Measurements from ENCODE around the gene CENPP.

The CENPP gene

GRCh38 chr9:92513349-92513748, 187.6 kb downstream of the CENPP start:
- DNase-seq = no peak

GRCh38 chr9:92514635-92515034, 188.9 kb downstream of the CENPP start:
- no peak for DNase-seq

- no peak for DNase-seq
These were observed 190.8 kb downstream of the CENPP start for GRCh38 chr9:92516521-92516920.

- DNase-seq = no peak
These were observed 191.3 kb downstream of the CENPP start for GRCh38 chr9:92517046-92517445.

- DNase-seq = no peak
These were observed 192.4 kb downstream of the CENPP start for GRCh38 chr9:92518199-92518598.

- DNase-seq = no peak
These were observed 195.1 kb downstream of the CENPP start for GRCh38 chr9:92520837-92521236.

- no peak for DNase-seq
These were observed 197.5 kb downstream of the CENPP start for GRCh38 chr9:92522983-92523970.

GRCh38 chr9:92524881-92525280, 199.1 kb downstream of the CENPP start:
- no peak for DNase-seq

- DNase-seq = no peak
These were observed 199.6 kb downstream of the CENPP start for GRCh38 chr9:92525306-92525705.

GRCh38 chr9:92527291-92527828, 201.6 kb downstream of the CENPP start:
- DNase-seq = no peak

GRCh38 chr9:92527832-92528521, 202.2 kb downstream of the CENPP start:
- no peak for DNase-seq

- DNase-seq = no peak
These were observed 202.7 kb downstream of the CENPP start for GRCh38 chr9:92528522-92528849.

- DNase-seq = no peak
These were observed 203.4 kb downstream of the CENPP start for GRCh38 chr9:92529124-92529523.

GRCh38 chr9:92530893-92531292, 205.1 kb downstream of the CENPP start:
- DNase-seq = no peak

GRCh38 chr9:92534204-92534603, 208.5 kb downstream of the CENPP start:
- no peak for DNase-seq

GRCh38 chr9:92534674-92535073, 208.9 kb downstream of the CENPP start:
- no peak for DNase-seq

GRCh38 chr9:92535940-92536850, 210.4 kb downstream of the CENPP start, which contains the start of gene ECM2:
ECM2 (minus strand) TSS chr9:92535990; CDS start chr9:92522866, 13,124 bp downstream.
- no peak for DNase-seq

GRCh38 chr9:92538541-92538940, 212.8 kb downstream of the CENPP start:
- no peak for DNase-seq

GRCh38 chr9:92543972-92544371, 218.2 kb downstream of the CENPP start:
- no peak for DNase-seq

GRCh38 chr9:92545002-92545510, 219.3 kb downstream of the CENPP start:
- DNase-seq = no peak

GRCh38 chr9:92547356-92547755, 221.6 kb downstream of the CENPP start:
- DNase-seq = no peak

- DNase-seq = no peak
These were observed 225.0 kb downstream of the CENPP start for GRCh38 chr9:92550765-92551164.

All from NCI-H1436 treated with DMSO at 0.1 percent for 48 hours (cell line).